ENCODE results near the gene GGT6.

GGT6 gene

GRCh38 chr17:4519361-4519788, 41.0 kb downstream of the GGT6 start:
- no peak for DNase-seq

DNA sequence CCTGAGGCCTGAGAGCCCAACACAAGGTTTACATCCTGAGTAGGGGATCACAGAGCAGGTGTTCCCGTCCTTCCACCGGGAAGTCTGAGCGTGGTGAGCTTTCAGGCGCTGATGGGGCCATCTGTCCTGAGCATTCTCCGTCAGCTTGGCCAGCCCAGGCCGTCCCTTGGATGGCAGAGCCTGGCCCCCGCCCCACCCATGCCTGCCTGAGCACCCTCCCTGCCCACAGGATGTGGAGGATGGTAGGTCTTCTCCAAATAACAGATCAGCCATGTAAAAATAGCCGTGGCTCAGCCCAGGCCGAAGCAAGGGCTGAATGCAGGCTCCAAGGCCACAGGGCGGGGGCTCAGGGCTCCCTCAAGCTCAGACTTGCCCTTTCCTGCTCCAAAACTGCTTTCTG, 41.5 kb downstream of the GGT6 start:
- DNase-seq = no peak

DNA sequence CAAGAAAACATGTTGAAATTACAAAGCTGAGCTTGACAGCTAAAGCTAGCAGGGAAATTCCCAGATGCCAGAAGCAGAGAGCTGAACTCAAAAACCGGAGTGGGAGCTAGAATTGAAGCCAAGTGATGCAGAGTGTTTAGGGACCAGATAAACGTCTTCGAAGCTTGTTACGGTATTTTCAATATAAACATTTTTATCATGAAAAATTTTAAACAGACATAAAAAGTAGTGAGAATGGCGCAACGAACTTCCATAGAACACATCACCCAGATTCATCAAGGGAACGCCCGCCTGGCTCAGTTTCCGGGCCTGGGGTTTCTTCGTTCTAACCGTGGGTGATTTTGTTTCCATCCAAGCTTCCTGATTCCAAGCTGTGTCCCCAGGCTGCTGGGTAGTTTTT, 43.6 kb downstream of the GGT6 start:
- no peak for DNase-seq

- no peak for DNase-seq
Observed at GRCh38 chr17:4515501-4515900, 44.9 kb downstream of the GGT6 start.

DNA sequence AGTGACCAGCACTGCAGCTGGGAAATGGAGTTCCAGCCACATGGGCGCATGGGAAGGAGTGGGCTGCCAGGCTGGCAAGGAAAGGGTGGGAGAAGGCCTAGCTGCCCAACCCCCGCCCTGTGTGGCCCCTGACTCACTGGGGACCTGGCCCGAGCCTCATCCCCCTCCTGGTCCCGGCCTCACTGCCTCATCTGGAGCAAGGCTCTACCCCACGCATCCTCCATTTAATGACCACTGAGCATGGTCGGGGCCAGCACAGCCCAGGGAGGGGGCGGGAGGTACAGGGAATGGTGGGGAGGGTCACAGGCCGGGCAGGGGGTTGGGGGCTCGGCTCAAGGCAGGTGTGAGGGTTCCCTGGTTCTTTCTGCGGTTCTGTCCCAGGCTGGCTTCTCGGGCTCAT, 45.6 kb downstream of the GGT6 start:
- DNase-seq = no peak

DNA sequence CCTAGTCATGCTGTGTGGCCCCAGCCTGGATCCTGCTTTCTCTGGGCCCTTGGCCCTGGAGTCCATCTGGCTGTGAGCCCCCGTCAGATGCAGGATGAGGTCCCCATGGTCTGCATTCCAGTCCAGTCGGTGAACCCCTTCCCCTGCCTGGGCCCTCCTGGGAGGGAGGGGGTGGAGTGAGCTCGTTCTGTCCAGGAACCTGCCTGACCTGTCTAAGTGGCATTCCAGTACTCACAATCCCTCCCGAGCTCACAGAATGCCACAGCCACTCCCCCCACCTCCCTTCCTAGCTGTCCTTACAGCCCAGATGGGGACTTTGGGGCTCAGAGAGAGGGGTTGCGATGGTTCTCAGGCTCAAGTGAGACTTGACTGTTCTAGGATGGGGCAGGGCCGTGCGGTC, 46.2 kb downstream of the GGT6 start:
- DNase-seq = no peak

DNA sequence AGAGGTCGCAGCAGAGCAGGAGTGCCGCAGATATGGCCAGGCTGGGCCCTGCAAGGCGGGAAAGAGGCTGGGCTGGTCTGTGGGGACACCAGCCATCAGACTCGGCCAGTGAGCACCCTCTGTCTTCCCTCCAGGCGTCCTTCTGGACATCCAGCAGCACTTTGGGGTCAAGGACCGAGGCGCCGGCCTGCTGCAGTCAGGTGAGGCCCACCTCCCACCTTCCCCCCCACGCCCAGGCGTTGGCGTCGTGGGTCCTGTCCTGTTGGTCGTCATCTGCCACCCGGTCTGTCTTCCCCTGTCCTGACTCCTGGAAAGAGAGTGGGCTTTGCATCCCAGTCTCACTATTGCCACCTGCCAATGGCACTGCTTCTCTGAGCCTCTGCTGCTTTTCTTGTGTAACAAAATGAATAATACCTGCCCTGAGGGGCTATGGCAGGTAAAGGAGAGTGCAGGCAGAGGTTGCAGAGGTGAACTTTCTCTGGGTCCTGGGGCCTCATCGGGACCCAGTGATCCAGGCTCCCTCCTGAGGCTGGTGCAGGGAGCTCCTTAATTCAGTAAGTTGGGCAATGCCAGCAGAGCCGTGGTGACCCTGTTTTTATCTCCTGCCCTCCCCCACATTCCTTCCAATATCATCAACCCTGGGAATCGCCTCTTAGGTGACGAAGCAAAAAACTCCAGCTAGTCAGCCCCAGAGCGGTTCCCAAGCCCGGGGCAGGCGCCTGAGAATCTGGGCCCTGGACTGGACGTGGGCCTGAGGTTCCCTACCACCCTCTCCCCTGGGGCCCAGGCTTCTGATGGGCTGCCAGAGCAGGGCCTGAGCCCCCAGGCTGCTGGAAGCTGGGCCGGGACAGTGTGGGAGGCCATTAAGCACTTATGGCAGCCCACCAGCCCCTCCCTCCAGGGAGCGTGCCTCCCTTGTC, 47.0 kb downstream of the GGT6 start:
- DNase-seq = no peak

GRCh38 chr17:4512156-4513112, 47.9 kb downstream of the GGT6 start:
- DNase-seq = no peak

GRCh38 chr17:4511199-4511932, 49.0 kb downstream of the GGT6 start:
- DNase-seq = no peak

DNA sequence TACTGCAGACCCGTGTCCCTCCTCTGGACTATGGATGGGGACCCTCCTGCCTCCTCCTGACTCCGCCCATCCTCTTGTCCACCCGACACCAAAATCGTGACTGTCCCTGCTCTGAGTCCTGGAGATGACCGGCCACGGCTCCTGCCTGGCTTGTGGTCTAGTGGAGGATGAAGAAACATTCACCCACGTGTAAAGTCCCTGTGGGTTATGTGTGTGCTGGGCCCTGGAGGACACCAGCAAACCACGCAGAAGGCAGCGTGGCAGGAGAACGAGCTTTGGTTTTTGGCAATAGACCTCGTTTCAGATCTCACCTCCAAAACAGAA, 49.8 kb downstream of the GGT6 start:
- DNase-seq = no peak

DNA sequence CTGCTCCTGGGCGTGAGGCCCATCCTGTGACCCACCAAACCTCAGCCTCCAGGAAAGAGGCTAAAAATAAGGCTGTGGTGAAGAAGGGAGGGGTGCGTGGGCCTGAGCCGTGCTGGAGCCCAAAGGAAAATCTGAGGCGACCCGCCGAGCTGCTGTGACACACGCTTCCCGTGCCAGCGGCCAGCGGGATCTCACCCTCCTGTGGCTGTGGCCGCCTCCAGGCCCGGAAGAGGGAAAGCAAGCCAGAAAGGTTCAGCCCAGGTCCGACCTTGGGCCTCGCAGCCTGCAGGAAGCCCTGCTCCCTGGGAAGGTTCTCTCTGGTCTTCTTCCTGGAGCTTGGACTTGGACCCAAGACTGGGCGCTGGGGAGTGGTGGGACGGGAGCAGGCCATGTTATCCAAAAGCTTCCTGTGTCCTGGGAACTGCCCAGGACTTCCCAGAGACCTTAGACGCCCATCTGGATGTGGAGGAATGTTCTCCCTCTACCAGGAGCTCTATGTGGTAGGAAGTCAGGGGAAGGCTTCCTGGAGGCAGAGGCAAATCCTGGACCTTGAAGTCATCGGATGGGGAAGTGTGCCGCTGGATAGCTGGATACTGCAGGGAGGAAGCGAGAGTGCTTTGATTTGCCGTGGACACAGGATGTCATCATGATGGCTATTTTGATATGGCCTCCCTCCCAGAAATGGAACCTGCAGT, 50.3 kb downstream of the GGT6 start:
- DNase-seq = no peak

DNA sequence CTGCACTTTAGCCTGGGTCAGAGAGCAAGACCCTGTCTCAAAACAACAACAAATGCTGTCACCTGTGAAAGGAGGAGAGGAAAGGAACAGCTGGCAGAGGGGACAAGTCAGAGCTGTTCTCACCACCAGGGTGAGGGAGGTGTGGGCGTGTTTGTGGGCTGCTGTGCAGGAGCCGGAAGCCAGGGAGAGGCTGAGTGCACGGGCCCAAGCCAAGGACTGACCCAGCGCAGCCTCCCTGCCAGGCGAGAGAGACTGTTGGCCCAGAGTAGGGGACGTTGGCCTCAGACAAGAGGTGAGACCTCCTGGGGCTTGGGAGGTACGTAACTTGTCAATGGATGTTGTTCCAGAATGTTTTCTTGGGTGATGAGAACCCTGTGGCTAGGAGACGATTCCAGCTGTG, 51.0 kb downstream of the GGT6 start:
- peak; percentile 38 for DNase-seq

DNA sequence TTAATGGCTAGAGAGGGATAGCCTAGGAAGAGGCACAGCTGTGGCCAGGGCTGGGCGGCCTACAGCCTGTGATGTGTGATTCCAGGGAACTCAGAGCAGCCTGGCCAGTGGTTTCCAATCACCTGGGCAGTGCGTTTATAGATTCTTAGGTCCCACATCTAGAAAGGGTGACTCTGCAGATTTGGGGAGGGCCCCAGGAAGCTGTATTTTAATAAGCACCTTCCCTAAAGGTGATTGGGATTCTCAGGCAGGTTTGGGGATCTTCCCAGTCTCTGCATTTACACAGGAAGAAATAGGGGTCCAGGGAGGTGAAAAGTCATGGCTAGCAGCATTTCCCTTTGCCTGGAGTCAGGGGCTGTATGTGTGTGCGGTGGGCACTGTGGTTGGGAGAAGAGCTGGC, 52.2 kb downstream of the GGT6 start:
- no peak for DNase-seq

GRCh38 chr17:4507361-4508111, 52.8 kb downstream of the GGT6 start:
- no peak for DNase-seq
